GM12878 (cell line): ENCODE data around the gene SSU72. TPM values are rescaled to one million over a fixed set of nuclear protein-coding genes. Genes with fewer than 3 reads are reported as not detected.
A peak's percentile ranks its signal among the peaks of the same experiment; 100 is the strongest.

Source experiments
- ATAC-seq: fragments of 200-7000 bp; cut with Tn5 transposase; 3 replicates; pipeline ENCODE4 v1.9.1; 2020; ENCODE audit warnings: mild to moderate bottlenecking, moderate library complexity
- BruUV-seq: library from RNA; stranded (reverse); fragments of 400-500 nt; replicated peaks from 2 replicates; lab custom pipeline; 2021; lab: Mats Ljungman, UMichigan
- CTCF ChIA-PET: fragments of 300-600 bp; sonication (Branson Sonifier 250); formaldehyde crosslinking; extraction: SDS; loops from one replicate; lab custom pipeline; 2021; ENCODE audit warnings: inconsistent platforms; lab: Yijun Ruan, JAX
- POLR2A ChIA-PET: fragments of 350-600 bp; formaldehyde crosslinking; extraction: SDS; loops from one replicate; lab custom pipeline; 2021; ENCODE audit warnings: inconsistent platforms; lab: Charles Lee
- RAD21 ChIA-PET: fragments of 300-600 bp; sonication (Branson Sonifier 250); formaldehyde crosslinking; loops from one replicate; lab custom pipeline; 2023; ENCODE audit warnings: antibody characterized with exemption; ENCODE audit not compliant: unreplicated experiment; lab: Charles Lee
- SMC1A ChIA-PET: fragments of 300-600 bp; sonication (Branson Sonifier 250); formaldehyde crosslinking; loops from one replicate; lab custom pipeline; 2023; ENCODE audit not compliant: unreplicated experiment, uncharacterized antibody; lab: Charles Lee
- DNase-seq: peaks from one replicate; pipeline ENCODE4 v3.0.0-alpha.2; 2011; ENCODE audit warnings: low read depth, low spot score
- FAIRE-seq: peaks from 3 replicates; lab custom pipeline; 2011; peaks lifted over from hg19 to GRCh38; lab: Jason Lieb, UNC
- H2AFZ ChIP-seq: 2 replicates; pipeline ENCODE4 v1.6.0; 2011; ENCODE audit warnings: low read depth, low read length, control low read depth; ENCODE audit not compliant: control insufficient read depth
- H3K27ac ChIP-seq: 2 replicates; pipeline ENCODE4 v1.5.1; 2011; ENCODE audit warnings: control low read depth; ENCODE audit not compliant: control insufficient read depth, insufficient read depth
- H3K27me3 ChIP-seq, 2 experiments: replicated peaks in 1 of 2; 2 replicates each; pipeline versions ENCODE4 v1.6.0 to v1.6.1; 2011; ENCODE audit warnings: low read length in 1 of 2; ENCODE audit not compliant: control insufficient read depth in 2 of 2, insufficient read depth in 2 of 2
- H3K36me3 ChIP-seq, 2 experiments: 2 replicates each; pipeline ENCODE4 v1.5.1; 2011; ENCODE audit warnings: low read length in 1 of 2; ENCODE audit not compliant: control insufficient read depth in 2 of 2, insufficient read depth in 2 of 2
- H3K4me1 ChIP-seq: 2 replicates; pipeline ENCODE4 v1.6.1; 2011; ENCODE audit warnings: mild to moderate bottlenecking, low read length, moderate library complexity, mixed read lengths; ENCODE audit not compliant: control insufficient read depth, insufficient read depth
- H3K4me2 ChIP-seq: 2 replicates; pipeline ENCODE4 v1.6.0; 2011; ENCODE audit warnings: control low read depth; ENCODE audit not compliant: control insufficient read depth, insufficient read depth
- H3K4me3 ChIP-seq: fragments of 200-600 bp; sonication (generic); 2 replicates; pipeline ENCODE4 v1.5.1; 2016
- H3K79me2 ChIP-seq: 2 replicates; pipeline ENCODE4 v1.6.0; 2011; ENCODE audit warnings: low read length; ENCODE audit not compliant: control insufficient read depth, insufficient read depth
- H3K9ac ChIP-seq: 2 replicates; pipeline ENCODE4 v1.8.0; 2011; ENCODE audit warnings: low read length, control low read depth, mixed read lengths; ENCODE audit not compliant: control insufficient read depth, insufficient read depth
- H3K9me3 ChIP-seq: replicated peaks from 3 replicates; pipeline ENCODE4 v1.5.1; 2011; ENCODE audit warnings: mild to moderate bottlenecking, low read length; ENCODE audit not compliant: control insufficient read depth, insufficient read depth
- H4K20me1 ChIP-seq: 2 replicates; pipeline ENCODE4 v1.6.0; 2011; ENCODE audit not compliant: control insufficient read depth, insufficient read depth
- ATF3 ChIP-seq: IDR thresholded peaks from 2 replicates; pipeline ENCODE4 v1.6.1; 2011; ENCODE audit warnings: low read depth, mild to moderate bottlenecking, low read length, moderate library complexity, borderline replicate concordance; ENCODE audit errors: extremely low read depth
- BCL11A ChIP-seq: IDR thresholded peaks from 2 replicates; pipeline ENCODE4 v1.6.1; 2011; ENCODE audit warnings: low read depth, low read length
- CBX3 ChIP-seq: fragments of 200-600 bp; sonication (generic); IDR thresholded peaks from 2 replicates; pipeline ENCODE4 v1.6.1; 2016; ENCODE audit warnings: low read depth, borderline replicate concordance
- CBX5 ChIP-seq: sonication (generic); IDR thresholded peaks from 2 replicates; pipeline ENCODE4 v1.6.1; 2016; ENCODE audit warnings: low read depth, moderate library complexity, mild to moderate bottlenecking, inconsistent platforms
- CEBPB ChIP-seq, 2 experiments: fragments of 150-350 bp in 1 of 2; IDR thresholded peaks; 2 replicates each; pipeline ENCODE4 v1.6.1; 2012 to 2014; ENCODE audit warnings: low read depth in 2 of 2, low read length in 2 of 2, borderline replicate concordance in 1 of 2, inconsistent platforms in 1 of 2
- CHD2 ChIP-seq: IDR thresholded peaks from 2 replicates; pipeline ENCODE4 v1.6.1; 2011; ENCODE audit warnings: low read depth, low read length, improper control_type of control experiment, borderline replicate concordance
- EGR1 ChIP-seq, 2 experiments: IDR thresholded peaks; 1 replicate in 1 of 2; 2 replicates in 1 of 2; pipeline ENCODE4 v1.6.1; 2011 to 2012; ENCODE audit warnings: low read depth in 2 of 2, low read length in 2 of 2, borderline replicate concordance in 1 of 2, mild to moderate bottlenecking in 1 of 2, moderate library complexity in 1 of 2
- ESRRA ChIP-seq: IDR thresholded peaks from 2 replicates; pipeline ENCODE4 v1.6.1; 2012; ENCODE audit warnings: mild to moderate bottlenecking, low read length, improper control_type of control experiment
- ETV6 ChIP-seq, 2 experiments: fragments of 450-650 bp in 1 of 2; IDR thresholded peaks in 1 of 2; conservative IDR thresholded peaks in 1 of 2; 2 replicates each; pipeline ENCODE4 v1.6.1; 2014; ENCODE audit warnings: antibody characterized with exemption in 1 of 2, borderline replicate concordance in 1 of 2, low read depth in 1 of 2, mild to moderate bottlenecking in 1 of 2, moderate library complexity in 1 of 2
- KAT2A ChIP-seq: conservative IDR thresholded peaks from 2 replicates; pipeline ENCODE4 v1.6.1; 2011; ENCODE audit warnings: low read depth, low read length; ENCODE audit not compliant: control insufficient read depth
- MYC ChIP-seq: IDR thresholded peaks from 2 replicates; pipeline ENCODE4 v1.6.1; 2011; ENCODE audit warnings: mild to moderate bottlenecking, low read length, moderate library complexity, inconsistent platforms; ENCODE audit not compliant: insufficient read depth, insufficient replicate concordance, insufficient read length, severe bottlenecking
- RAD21 ChIP-seq: IDR thresholded peaks from 2 replicates; pipeline ENCODE4 v1.6.1; 2011; ENCODE audit warnings: mild to moderate bottlenecking, low read depth, low read length, moderate library complexity; ENCODE audit not compliant: insufficient read depth
- RB1 ChIP-seq: fragments of 450-650 bp; formaldehyde crosslinking; IDR thresholded peaks from 2 replicates; pipeline ENCODE4 v1.6.1; 2017; ENCODE audit warnings: mild to moderate bottlenecking, borderline replicate concordance
- SMC3 ChIP-seq: IDR thresholded peaks from 2 replicates; pipeline ENCODE4 v1.6.1; 2011; ENCODE audit warnings: low read length, improper control_type of control experiment, borderline replicate concordance
- WGBS: methylation state at CpG from one replicate; pipeline ENCODE4 v1.1.6; 2016; ENCODE audit warnings: low lambda C conversion rate; ENCODE audit not compliant: insufficient replicate concordance, insufficient coverage; ENCODE audit errors: missing lambda C conversion rate; 5-methylcytosine and 5-hydroxymethylcytosine counted together
- in situ Hi-C: fragments of 300-500 bp; cut with MboI; formaldehyde crosslinking; loops from 9 replicates; pipeline ENCODE4 v1.14.3; 2018; ENCODE audit warnings: mixed read lengths
- intact Hi-C: fragments of 100-400 bp; cut with micrococcal nuclease; formaldehyde crosslinking; loops from one replicate; pipeline ENCODE4 v1.14.2; 2022; ENCODE audit not compliant: unreplicated experiment
- polyA plus RNA-seq, 11 experiments: library from polyadenylated mRNA; depleted of rRNA in 4 of 11; unstranded in 6 of 11; stranded (reverse) in 5 of 11; fragments of >200 nt; fragmentation: Nextera tagmentation in 4 of 11; fragmentation: Illumina TruSeq in 1 of 11; extraction: Ambion mirVana in 4 of 11; extraction: Trizol in 1 of 11; gene quantifications; 1 replicate in 1 of 11; 2 replicates in 10 of 11; pipeline versions ENCODE4 v1.2.1 to v1.2.3, GENCODE V29; 2011 to 2016; ENCODE audit warnings: inconsistent platforms in 2 of 11, missing spikeins in 2 of 11, low read depth in 1 of 11
- total RNA-seq, 4 experiments: library from RNA; depleted of rRNA in 3 of 4; stranded (reverse); fragments of >200 nt in 3 of 4; fragmentation: Illumina TruSeq in 1 of 4; extraction: Trizol in 1 of 4; gene quantifications; 2 replicates each; pipeline versions ENCODE4 v1.2.1 to v1.2.3, GENCODE V29; 2013 to 2021
- TF ChIP-seq, protein P1 (sequence below): IDR thresholded peaks from 2 replicates; pipeline ENCODE4 v1.6.1; 2012; ENCODE audit warnings: low read length, inconsistent platforms
- TF ChIP-seq, protein P2 (sequence below): fragments of 150-350 bp; IDR thresholded peaks from 2 replicates; pipeline ENCODE4 v1.6.1; 2014; ENCODE audit warnings: mild to moderate bottlenecking, low read depth, low read length
- TF ChIP-seq, protein P3 (sequence below): fragments of 450-650 bp; IDR thresholded peaks from 2 replicates; pipeline ENCODE4 v1.6.1; 2018; ENCODE audit warnings: borderline replicate concordance, mild to moderate bottlenecking; ENCODE audit not compliant: partially characterized antibody

SSU72 gene
- total and polyA plus RNA-seq, 10 of the 15 experiments (the other 5 are each of a cell fraction or from before 2014, with no cell fraction given) = 28.6 to 172 (median 67.7) TPM

DNA sequence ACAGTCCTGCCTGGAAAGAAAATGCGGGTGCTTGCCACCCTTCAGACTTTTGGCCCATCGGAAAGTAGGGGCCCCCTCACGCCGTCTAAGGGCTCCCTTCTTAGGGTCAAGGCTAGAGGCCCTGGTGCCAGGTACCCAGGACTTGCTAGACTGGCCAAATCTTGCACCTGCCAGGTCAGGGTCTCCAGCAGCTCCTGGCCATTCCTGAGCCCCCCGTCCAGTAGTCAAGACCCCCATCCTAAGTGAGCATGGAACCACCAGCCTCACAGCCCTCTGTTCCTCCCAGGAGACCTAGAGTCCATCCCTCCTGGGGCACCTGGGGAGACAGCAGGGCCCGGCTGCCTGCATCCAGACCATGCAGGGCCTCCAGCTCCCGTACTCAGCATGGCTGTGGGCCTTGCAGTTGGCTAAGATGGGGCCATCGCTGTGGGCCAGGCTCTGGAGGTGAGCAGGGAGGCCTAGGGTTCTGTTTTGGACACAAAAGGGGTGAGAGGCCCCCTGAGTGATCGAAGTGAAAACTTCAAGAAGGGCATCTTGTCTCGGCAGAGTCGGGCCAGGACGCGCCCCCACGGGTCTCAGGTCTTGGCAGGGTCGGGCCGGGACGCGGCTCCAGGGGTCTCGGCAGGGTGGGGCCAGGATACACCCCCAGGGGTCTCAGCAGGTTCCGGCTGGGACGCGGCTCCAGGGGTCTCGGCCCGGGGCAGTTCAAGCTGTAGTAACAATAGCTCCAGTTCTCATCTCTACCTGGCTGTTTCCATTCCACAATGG is 19.4 kb upstream of the SSU72 start:
- CTCF ChIA-PET = interaction anchor here (0.5 kb wide), 1 partner anchor 536 kb away, joined by 5 read pairs; no protein-coding TSS in a partner anchor
- TF ChIP-seq ETV6 (conservative IDR thresholded peaks at IDR 0.05 in 1 of 2, IDR thresholded peaks at IDR 0.05 in 1 of 2; ENCODE audit: borderline replicate concordance in 1 of 2, low read depth in 1 of 2) (no peak), EGR1 (IDR thresholded peaks at IDR 0.05; ENCODE audit: borderline replicate concordance in 1 of 2, low read depth in 2 of 2, low read length in 2 of 2) (no peak), CBX3 (no peak), CHD2 (no peak), ATF3 (no peak), RB1 (no peak), KAT2A (no peak), RAD21 (no peak), MYC (no peak), ESRRA (no peak), CBX5 (no peak), CEBPB (IDR thresholded peaks at IDR 0.05; ENCODE audit: borderline replicate concordance in 1 of 2, low read depth in 2 of 2, low read length in 2 of 2) (no peak), BCL11A (no peak), SMC3 (no peak)
- TF ChIP-seq, protein P1, sequence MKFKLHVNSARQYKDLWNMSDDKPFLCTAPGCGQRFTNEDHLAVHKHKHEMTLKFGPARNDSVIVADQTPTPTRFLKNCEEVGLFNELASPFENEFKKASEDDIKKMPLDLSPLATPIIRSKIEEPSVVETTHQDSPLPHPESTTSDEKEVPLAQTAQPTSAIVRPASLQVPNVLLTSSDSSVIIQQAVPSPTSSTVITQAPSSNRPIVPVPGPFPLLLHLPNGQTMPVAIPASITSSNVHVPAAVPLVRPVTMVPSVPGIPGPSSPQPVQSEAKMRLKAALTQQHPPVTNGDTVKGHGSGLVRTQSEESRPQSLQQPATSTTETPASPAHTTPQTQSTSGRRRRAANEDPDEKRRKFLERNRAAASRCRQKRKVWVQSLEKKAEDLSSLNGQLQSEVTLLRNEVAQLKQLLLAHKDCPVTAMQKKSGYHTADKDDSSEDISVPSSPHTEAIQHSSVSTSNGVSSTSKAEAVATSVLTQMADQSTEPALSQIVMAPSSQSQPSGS = no peak
- TF ChIP-seq, protein P2, sequence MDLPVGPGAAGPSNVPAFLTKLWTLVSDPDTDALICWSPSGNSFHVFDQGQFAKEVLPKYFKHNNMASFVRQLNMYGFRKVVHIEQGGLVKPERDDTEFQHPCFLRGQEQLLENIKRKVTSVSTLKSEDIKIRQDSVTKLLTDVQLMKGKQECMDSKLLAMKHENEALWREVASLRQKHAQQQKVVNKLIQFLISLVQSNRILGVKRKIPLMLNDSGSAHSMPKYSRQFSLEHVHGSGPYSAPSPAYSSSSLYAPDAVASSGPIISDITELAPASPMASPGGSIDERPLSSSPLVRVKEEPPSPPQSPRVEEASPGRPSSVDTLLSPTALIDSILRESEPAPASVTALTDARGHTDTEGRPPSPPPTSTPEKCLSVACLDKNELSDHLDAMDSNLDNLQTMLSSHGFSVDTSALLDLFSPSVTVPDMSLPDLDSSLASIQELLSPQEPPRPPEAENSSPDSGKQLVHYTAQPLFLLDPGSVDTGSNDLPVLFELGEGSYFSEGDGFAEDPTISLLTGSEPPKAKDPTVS = no peak
- TF ChIP-seq, protein P3, sequence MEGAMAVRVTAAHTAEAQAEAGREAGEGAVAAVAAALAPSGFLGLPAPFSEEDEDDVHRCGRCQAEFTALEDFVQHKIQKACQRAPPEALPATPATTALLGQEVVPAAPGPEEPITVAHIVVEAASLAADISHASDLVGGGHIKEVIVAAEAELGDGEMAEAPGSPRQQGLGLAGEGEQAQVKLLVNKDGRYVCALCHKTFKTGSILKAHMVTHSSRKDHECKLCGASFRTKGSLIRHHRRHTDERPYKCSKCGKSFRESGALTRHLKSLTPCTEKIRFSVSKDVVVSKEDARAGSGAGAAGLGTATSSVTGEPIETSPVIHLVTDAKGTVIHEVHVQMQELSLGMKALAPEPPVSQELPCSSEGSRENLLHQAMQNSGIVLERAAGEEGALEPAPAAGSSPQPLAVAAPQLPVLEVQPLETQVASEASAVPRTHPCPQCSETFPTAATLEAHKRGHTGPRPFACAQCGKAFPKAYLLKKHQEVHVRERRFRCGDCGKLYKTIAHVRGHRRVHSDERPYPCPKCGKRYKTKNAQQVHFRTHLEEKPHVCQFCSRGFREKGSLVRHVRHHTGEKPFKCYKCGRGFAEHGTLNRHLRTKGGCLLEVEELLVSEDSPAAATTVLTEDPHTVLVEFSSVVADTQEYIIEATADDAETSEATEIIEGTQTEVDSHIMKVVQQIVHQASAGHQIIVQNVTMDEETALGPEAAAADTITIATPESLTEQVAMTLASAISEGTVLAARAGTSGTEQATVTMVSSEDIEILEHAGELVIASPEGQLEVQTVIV = no peak

More for the DNA sequence above, 19.4 kb upstream of the SSU72 start:
- intact Hi-C loops = no loop called here
- Histone ChIP-seq H3K4me2 (no peak overlapping the region), H3K4me1 (peaks cover 12% of the 10 kb centered on the region), H3K79me2 (no peaks in the 10 kb centered on the region), H3K4me3 (no peak overlapping the region), H4K20me1 (no peaks in the 10 kb centered on the region), H3K36me3 (no peaks in the 10 kb centered on the region), H3K27me3 (peaks cover 0 to 2% of the 10 kb centered on the region in 2 experiments; a peak in 1 of 4 replicates), H3K9me3 (no peaks in the 10 kb centered on the region), H2AFZ (no peak overlapping the region), H3K9ac (no peak overlapping the region), H3K27ac (no peak overlapping the region)
- 66% methylated on average over 24 of the region's 24 CpGs for WGBS
- SMC1A ChIA-PET = no interaction called here
- POLR2A ChIA-PET = no interaction called here
- DNase-seq = no peak
- no TSS peak for BruUV-seq
- RAD21 ChIA-PET = no interaction called here
- peak; percentile 21; the same call in 2 of the 3 replicates for ATAC-seq
- FAIRE-seq = no peak
- in situ Hi-C loops = no loop called here
